ENCODE data around the gene GSDME.

- TF ChIP-seq CTCF (conservative IDR thresholded peaks at IDR 0.05; ENCODE audit: low read depth, low read length), result no peak
- no peak for TF ChIP-seq BHLHE40 (IDR thresholded peaks at IDR 0.05; ENCODE audit: low read depth, low read length)
- TF ChIP-seq SMC3 (IDR thresholded peaks at IDR 0.05; ENCODE audit: low read depth, low read length), result no peak
- no peak for TF ChIP-seq POLR2A (IDR thresholded peaks at IDR 0.05; ENCODE audit: low read depth, low read length)
Measured at GRCh38 chr7:24740871-24741270, 16.4 kb downstream of the GSDME start.
